ENCODE measurements around the gene CAPN14.

Gene CAPN14

DNA sequence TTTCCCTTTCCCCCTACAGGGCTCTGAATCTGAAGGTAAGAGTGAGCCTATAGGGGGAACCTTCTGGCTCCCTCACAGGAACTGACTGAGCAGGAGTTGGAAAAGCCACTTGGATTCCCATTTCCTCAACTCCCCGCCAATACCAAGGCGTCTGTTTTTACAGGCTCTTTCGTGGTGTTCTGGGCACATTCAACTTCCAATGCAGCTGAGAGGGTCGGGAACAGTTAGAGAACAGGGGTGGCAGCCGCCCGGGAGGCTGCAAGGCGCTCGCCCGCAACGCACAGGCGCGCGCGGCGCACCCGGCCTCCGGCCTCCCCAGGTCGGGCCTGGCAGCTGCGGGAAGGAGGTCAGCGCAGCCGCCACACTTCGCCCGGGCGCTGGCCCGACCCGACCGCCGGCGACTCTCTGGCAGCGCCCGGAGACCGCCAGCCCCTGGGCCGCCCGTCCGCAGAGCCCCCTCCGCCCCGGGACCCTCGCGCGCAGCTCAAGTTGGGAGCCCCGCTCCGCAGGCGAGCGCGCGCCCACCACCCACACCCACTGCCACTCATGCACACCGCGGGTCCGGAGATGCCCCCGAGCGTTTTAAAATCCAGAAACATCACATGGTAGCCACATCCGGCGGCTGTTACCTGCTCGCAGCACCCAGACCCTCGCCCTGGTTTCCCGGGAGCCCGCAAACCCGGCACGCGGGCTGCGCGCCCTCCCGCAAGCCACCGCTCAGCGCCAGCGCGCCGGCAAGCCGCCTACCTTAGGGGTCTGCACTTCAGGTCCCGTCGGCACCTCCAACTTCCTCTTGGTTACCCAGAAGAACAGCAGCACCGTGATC, 79.9 kb downstream of the CAPN14 start:
- DNase-seq, result no peak

DNA sequence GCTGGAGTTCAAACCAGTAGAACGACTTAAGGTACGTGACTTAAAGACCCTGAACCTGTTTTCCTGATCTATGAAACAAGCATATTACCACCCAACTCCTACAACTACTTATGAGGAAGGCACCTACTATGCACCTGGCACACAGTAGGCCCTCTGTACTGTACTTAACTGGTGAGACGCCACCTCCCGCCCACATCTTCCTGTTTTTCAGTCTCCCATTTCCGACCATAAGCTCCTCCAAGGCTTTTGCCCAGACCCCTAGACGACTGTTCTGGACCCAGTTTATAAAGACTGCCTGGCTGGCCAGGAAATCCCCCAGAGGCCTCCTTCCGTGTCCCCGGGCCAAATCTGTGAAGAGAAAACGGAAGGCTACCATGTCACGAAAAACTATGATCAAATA, 80.6 kb downstream of the CAPN14 start:
- DNase-seq, result no peak

DNA sequence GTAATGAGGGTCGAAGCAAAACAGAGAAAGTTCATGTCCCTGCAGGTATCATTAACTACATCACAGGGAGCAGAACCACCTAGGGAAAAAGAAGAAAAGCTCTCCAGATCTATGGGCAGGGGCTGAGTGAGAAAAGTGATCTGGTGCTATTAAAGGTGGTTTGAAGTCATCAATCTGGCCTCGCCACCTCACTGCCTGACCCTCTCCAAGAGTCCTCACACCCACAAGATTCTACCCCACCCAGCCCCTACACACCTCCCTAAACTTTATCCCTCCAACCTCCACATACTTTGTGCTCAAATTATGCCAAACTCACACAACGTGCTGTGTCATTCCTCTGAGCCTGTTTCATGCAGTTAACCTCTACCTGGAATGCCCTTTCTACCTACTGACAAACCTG, 81.3 kb downstream of the CAPN14 start:
- no peak for DNase-seq

DNA sequence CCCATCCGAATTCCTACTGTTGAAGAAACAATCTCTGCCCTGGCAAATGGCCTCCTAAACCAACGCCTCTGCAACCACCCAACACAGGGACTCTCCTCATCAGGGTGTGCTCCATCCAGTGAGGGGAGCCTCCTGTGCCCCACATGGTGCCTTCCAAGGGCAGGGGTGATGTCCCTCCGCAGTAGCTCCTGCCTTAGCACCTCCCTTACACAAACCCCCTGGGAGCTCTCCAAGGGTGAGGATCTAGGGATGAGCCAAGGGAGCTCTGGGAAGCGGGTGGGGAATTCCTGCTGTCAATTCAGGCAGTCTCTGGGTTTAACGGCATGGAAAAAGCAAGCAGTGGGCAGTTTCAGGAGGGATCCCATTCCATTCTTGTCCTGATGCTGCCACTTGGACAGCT, 82.8 kb downstream of the CAPN14 start:
- DNase-seq, result no peak

DNA sequence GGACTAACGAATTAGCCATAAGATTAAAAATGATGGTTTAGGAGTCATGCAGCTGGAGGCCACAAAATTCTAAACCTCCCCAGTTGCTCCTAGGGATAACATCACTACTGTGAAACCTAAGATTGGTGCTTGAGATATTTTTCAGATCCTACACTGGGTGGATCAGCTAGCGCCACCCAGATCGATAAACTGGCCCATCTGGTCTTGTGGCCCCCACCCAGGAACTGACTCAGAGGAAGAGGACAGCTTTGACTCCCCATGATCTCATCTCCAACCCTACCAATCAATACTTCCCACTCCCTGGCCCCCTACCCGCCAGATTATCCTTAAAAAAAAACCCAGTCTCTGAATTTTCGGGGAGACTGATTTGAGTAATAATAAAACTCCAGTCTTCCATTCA, 84.5 kb downstream of the CAPN14 start:
- no peak for DNase-seq

DNA sequence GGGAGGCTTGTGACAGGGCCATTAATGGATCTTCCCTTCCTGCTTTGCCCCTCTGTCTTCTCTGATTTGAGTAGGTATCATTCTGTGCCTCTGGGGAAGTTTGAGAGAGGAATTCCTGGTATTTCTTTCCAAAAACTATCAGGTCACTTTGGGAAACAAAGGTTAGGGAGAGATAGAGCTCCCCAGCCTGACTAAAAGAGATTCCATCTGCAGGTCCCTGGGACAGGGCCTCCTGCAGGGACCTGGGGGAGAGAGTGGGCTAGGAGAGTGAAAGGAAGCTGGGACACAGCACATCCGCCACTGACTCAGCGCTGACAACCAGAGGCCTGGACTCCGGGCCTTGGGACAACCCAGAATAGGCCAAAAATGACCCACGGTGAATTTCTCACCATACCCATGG, 85.4 kb downstream of the CAPN14 start:
- no peak for DNase-seq

DNA sequence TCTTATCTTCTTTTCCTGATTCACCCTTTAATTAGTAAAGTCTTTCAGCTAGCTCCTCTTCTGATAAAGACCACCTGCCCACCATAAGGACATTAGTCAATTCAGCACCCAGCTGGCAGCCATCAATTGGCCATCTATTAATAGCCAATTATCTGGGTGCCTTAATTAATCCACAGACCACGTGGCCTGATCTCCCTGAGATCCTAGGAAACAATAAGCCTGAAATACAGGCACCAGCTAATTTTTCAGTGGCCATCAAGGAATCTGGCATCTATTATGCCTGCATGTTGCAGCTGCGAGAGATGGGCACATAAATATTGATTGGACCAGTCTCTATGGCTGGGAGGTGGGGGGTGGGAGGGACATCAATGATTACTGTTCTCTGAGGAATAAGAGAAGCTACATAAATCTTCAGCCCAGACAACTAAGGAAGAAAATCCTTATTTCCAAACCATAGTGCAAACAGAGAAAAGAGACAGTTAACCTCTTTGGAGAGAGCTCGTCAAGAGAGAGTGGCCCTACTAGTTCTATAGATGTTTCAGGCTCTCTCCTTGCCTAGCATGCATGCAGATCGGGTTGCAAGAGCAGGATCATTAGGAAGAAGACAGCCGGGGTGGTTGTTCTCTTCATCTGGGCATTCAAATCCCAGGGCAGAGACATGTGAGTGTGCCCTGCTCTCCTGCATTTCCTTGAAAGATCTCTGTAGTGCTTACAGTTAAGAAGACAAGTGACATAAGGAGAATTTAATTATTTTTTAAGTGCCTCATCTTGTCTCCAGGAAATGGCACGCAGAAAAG, 87.7 kb downstream of the CAPN14 start:
- no peak for DNase-seq

DNA sequence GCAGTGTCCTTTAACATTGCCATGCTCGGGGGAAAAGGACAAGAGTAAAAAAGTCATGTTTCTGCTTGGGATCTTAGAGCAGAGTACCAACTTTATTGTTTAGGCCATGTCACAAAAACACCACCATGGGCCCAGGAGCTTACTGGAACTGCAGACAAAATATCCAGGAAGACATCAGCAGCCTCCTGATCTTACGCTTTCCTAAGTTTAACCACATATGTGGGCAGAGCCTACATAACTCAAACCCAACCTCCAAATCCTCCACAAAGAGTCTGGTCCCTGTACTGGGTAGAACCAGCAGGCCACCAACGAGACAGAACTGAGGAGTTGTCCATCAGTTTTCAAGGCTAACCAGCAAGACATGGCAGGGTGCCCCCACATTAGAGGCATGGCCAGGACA, 89.4 kb downstream of the CAPN14 start:
- no peak for DNase-seq

DNA sequence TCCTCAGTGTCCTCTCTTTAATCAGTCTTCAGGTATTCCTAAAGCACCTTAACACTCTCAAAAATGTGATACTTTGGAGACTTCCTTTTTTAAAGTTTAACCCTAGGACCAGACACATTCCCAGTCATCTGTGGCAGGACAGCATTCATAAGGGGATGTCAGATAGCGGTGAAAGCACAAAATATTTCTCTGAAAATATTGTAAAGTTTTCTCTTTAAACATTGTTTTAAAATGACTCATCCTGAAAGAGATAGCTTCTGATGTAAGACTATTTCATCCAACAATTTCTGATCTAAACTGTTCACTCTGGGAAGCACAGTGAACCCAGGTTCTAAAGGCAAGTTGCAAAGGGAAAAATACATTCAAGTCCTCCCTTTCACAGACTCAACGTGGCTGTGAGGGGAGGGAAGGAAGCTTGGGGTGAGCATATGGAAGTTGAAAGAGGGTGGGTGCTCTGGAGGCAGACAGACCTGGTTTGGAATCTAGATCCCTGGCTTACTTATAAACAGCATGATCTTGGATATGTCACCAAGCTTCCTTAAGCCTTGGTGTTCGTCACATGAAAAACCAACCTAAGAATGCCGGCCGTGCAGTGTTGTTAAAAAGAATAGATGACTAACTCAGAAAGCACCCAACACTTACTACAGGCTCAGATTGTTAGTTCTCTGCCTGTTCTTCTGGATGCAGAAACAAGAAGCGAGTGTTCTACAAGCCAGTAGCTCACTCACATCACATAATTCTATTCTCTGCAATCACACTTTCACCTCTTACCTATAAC, 91.2 kb downstream of the CAPN14 start:
- no peak for DNase-seq

DNA sequence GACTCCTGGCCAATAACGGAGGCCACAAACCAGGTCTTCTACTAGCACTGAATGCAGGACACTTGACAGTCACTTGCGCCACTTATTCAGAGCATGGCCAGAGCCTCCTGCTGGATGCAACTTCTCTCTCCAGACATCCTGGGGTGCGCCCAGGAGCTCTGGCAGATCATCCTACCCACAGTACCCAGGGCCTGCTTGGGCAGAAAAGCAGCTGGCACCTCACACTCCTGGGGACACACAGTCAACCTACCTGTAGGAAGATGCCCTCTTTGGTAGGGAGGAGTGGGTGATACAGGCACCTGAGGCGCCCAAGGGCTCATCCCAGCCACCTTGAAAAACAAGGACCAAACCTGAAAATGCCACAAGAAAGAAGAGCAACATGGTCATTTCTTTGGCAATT, 92.4 kb downstream of the CAPN14 start:
- DNase-seq, result no peak

Data from stimulated activated CD4-positive, alpha-beta T cell treated with anti-CD3 and anti-CD28 coated beads, Interleukin-2, amount 100 ng/mL, for 48 hours (primary cell).